ENCODE data around the gene CPNE1.

The CPNE1 gene

GRCh38 chr20:35664466-35665206, at the start of gene CPNE1, which contains the start of gene RBM12:
Gene CPNE1, minus strand, starts transcription at chr20:35664900. Its CDS starts 31,977 bp downstream, at chr20:35632923.
Gene RBM12, minus strand, starts transcription at chr20:35664900. Its CDS starts 9,578 bp downstream, at chr20:35655322.
- TF ChIP-seq GATA2 (IDR thresholded peaks at IDR 0.05; ENCODE audit: low read depth, low read length) = no peak
- TF ChIP-seq GATA3 (IDR thresholded peaks at IDR 0.05; ENCODE audit: low read depth, low read length) = no peak

GRCh38 chr20:35714127-35714526, 49.4 kb upstream of the CPNE1 start:
- TF ChIP-seq GATA2 (IDR thresholded peaks at IDR 0.05; ENCODE audit: low read depth, low read length) (no peak), GATA3 (IDR thresholded peaks at IDR 0.05; ENCODE audit: low read depth, low read length) (no peak)

GRCh38 chr20:35711588-35712209, 47.0 kb upstream of the CPNE1 start:
- TF ChIP-seq GATA3 (IDR thresholded peaks at IDR 0.05; ENCODE audit: low read depth, low read length) (no peak), GATA2 (IDR thresholded peaks at IDR 0.05; ENCODE audit: low read depth, low read length) (no peak)

- TF ChIP-seq GATA3 (IDR thresholded peaks at IDR 0.05; ENCODE audit: low read depth, low read length) (no peak), GATA2 (IDR thresholded peaks at IDR 0.05; ENCODE audit: low read depth, low read length) (no peak)
Measured at GRCh38 chr20:35710884-35711587, 46.3 kb upstream of the CPNE1 start.

- TF ChIP-seq GATA3 (IDR thresholded peaks at IDR 0.05; ENCODE audit: low read depth, low read length) (no peak), GATA2 (IDR thresholded peaks at IDR 0.05; ENCODE audit: low read depth, low read length) (no peak)
Measured at GRCh38 chr20:35710039-35710438, 45.3 kb upstream of the CPNE1 start.

GRCh38 chr20:35709259-35709658, 44.6 kb upstream of the CPNE1 start:
- no peak for TF ChIP-seq GATA3 (IDR thresholded peaks at IDR 0.05; ENCODE audit: low read depth, low read length)
- no peak for TF ChIP-seq GATA2 (IDR thresholded peaks at IDR 0.05; ENCODE audit: low read depth, low read length)

GRCh38 chr20:35708502-35708901, 43.8 kb upstream of the CPNE1 start:
- TF ChIP-seq GATA2 (IDR thresholded peaks at IDR 0.05; ENCODE audit: low read depth, low read length) (no peak), GATA3 (IDR thresholded peaks at IDR 0.05; ENCODE audit: low read depth, low read length) (no peak)

GRCh38 chr20:35704514-35705261, 40.0 kb upstream of the CPNE1 start:
- TF ChIP-seq GATA3 (IDR thresholded peaks at IDR 0.05; ENCODE audit: low read depth, low read length) = no peak
- no peak for TF ChIP-seq GATA2 (IDR thresholded peaks at IDR 0.05; ENCODE audit: low read depth, low read length)

GRCh38 chr20:35702824-35703695, 38.4 kb upstream of the CPNE1 start:
- TF ChIP-seq GATA2 (IDR thresholded peaks at IDR 0.05; ENCODE audit: low read depth, low read length) = no peak
- TF ChIP-seq GATA3 (IDR thresholded peaks at IDR 0.05; ENCODE audit: low read depth, low read length) = no peak

GRCh38 chr20:35702051-35702823, 37.5 kb upstream of the CPNE1 start:
- TF ChIP-seq GATA3 (IDR thresholded peaks at IDR 0.05; ENCODE audit: low read depth, low read length) (no peak), GATA2 (IDR thresholded peaks at IDR 0.05; ENCODE audit: low read depth, low read length) (no peak)

GRCh38 chr20:35700625-35701148, 36.0 kb upstream of the CPNE1 start:
- TF ChIP-seq GATA2 (IDR thresholded peaks at IDR 0.05; ENCODE audit: low read depth, low read length) = no peak
- no peak for TF ChIP-seq GATA3 (IDR thresholded peaks at IDR 0.05; ENCODE audit: low read depth, low read length)

GRCh38 chr20:35699957-35700624, 35.4 kb upstream of the CPNE1 start:
- TF ChIP-seq GATA2 (IDR thresholded peaks at IDR 0.05; ENCODE audit: low read depth, low read length) = no peak
- no peak for TF ChIP-seq GATA3 (IDR thresholded peaks at IDR 0.05; ENCODE audit: low read depth, low read length)

Measured in SH-SY5Y (cell line).